Measurements from ENCODE around the gene TUBA4A.

The TUBA4A gene

DNA sequence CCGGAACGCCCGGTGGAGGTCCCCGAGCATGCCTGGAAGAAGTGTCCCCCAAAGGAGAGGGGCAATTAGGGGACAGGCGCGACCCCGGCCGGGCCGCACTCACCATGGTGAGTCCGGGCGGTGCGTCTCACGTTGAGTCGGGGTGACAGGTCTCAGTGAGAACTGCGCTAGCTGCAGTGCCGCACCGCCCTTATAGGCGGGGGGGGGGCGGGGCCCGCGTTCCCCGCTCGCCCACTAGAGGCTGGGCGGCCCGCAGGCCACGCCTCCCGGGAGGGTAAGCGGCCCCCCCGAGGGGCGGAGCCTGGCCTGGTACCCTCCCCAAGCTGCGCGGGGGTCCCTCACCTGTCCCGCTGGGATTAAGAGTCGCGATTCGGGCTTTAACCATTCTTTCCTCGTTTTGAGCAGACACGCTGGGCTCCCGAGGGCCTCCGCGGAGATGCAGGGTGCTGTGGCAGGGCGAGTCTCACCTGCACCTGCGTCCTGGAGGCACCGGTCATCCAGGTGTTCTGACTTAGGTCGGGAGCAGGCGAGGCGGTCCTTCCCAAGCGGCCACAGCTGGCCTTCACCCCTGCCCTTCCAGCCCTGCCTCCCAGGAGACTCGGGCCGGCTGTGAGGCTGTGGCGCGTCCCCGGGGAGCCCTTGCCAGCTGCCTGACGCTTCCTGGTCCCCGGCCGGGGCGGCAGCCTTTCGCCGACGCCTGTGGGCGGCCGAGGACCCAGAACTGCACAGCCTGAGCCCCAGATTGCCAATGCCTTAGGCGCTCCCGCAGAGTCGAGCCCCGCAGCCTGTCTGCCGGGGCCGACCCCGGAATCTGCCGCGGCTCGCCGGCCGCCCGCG lies at the start of gene TUBA4A:
Gene TUBA4A, minus strand, starts transcription at position 166 of the 837 bp plus-strand sequence. Its CDS starts 60 bp downstream, at position 106.
- H3K4me3 ChIP-seq (ENCODE audit: low read length): peak within 1 kb of the TSS; percentile 67
- TF ChIP-seq, protein P1, sequence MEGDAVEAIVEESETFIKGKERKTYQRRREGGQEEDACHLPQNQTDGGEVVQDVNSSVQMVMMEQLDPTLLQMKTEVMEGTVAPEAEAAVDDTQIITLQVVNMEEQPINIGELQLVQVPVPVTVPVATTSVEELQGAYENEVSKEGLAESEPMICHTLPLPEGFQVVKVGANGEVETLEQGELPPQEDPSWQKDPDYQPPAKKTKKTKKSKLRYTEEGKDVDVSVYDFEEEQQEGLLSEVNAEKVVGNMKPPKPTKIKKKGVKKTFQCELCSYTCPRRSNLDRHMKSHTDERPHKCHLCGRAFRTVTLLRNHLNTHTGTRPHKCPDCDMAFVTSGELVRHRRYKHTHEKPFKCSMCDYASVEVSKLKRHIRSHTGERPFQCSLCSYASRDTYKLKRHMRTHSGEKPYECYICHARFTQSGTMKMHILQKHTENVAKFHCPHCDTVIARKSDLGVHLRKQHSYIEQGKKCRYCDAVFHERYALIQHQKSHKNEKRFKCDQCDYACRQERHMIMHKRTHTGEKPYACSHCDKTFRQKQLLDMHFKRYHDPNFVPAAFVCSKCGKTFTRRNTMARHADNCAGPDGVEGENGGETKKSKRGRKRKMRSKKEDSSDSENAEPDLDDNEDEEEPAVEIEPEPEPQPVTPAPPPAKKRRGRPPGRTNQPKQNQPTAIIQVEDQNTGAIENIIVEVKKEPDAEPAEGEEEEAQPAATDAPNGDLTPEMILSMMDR (conservative IDR thresholded peaks at IDR 0.05; ENCODE audit: low read length): no peak
- peak; percentile 53 for DNase-seq (ENCODE audit: low read depth)

DNA sequence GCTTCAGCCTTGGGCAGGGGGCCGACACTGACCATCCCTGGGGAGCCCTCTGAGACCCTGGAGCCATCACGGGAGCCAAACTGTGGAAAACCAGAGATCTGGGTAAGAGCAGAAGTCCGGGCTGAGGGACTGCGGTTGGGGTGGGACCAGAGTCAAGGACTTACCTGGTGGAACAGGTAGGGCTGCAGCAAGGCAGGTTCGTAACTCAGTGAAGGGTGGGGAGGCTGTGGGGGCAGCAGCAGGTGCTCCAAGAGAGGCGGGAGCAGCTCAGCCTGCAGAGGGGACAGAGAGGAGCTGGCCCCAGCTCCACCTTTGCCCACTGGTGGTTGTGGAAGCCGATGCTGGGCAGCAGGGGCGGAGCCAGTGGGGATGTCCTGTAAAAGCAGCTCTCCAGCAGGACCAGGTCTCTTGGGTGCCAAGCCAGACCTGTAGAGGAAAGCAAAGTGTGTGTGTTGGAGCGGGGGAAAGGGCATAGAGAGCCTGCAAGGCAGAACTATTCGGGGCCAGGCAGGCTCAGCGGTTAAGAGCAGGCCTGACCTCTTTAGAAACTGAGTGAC lies 48.8 kb upstream of the TUBA4A start:
- no peak for DNase-seq (ENCODE audit: low read depth)
- TF ChIP-seq, protein P1 (conservative IDR thresholded peaks at IDR 0.05; ENCODE audit: low read length): no peak
- H3K4me3 ChIP-seq (ENCODE audit: low read length): no peak overlapping the region

DNA sequence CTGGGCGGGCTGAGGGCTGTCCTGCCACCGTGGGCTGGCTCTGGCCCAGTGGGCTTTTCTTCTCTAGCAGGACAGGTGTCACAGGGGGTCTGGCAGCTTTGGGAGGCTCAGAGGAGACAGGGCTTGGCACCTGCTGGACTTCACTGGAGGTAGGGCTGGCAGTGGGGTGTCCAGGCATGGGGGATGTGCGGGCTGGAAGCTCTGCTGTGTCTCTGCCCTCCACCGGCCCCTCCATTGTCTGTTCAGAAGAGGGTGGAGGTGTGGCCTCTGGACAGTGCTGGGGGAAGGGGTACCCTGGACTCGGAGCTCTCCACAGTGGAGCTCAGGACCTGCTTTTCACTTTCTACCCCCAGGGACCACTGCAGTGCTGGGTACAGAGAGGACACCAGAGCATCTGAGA lies 46.3 kb upstream of the TUBA4A start:
- no peak for DNase-seq (ENCODE audit: low read depth)
- TF ChIP-seq, protein P1 (conservative IDR thresholded peaks at IDR 0.05; ENCODE audit: low read length): no peak

DNA sequence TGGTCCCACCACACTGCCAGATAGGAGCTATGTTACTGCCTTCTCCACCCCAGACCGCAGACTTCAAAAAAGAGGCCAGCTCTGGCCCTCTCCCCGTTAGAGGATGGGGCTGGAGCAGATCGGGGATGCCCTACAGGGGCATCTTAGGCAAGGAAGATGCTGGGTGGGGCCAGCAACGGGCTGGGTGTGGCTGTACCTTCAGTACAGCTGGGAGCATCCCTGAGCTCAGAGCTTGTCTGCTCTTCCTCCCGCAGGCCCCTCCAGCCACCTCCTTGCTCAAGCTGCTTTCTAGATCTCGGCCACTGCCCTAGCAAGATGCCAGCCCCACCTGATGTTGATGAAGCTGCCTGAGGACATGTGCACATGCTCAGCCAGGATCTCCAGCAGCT lies 45.6 kb upstream of the TUBA4A start:
- no peak overlapping the region for H3K4me3 ChIP-seq (ENCODE audit: low read length)
- DNase-seq (ENCODE audit: low read depth): no peak
- TF ChIP-seq, protein P1 (conservative IDR thresholded peaks at IDR 0.05; ENCODE audit: low read length): no peak

More for the DNA sequence above, 46.3 kb upstream of the TUBA4A start:
- H3K4me3 ChIP-seq (ENCODE audit: low read length): no peak overlapping the region

DNA sequence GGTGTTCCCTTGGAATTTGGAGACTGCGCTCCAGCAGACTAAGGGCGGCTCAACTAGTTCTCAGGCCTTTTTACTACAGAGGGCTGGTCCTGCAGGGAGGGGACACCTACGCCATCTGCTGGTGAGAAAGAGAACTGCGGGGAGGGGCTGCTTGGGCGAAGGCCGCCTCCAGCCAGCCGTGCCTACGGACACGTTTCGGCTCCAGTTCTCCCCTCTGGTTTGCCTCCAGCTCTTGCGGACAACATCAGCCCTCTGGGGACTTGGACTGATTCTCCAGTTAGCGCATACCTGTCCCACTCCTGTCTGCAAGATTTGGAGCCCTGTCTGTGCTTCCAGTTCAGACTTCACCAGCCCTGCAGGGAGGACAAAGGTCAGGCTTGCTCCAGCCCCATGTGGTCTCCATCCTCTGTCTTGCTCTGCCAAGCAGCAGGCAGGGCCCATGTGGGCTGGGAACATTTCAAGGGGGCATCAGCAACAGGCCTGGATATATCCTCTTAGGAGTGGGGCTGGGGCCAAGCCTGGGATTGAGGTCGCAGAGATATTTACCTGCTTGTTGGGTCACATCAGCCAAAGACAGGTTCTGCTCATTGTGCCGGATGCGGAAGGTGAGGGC lies 45.1 kb upstream of the TUBA4A start:
- no peak overlapping the region for H3K4me3 ChIP-seq (ENCODE audit: low read length)
- DNase-seq (ENCODE audit: low read depth): peak; percentile 70
- TF ChIP-seq, protein P1 (conservative IDR thresholded peaks at IDR 0.05; ENCODE audit: low read length): peak; percentile 96

DNA sequence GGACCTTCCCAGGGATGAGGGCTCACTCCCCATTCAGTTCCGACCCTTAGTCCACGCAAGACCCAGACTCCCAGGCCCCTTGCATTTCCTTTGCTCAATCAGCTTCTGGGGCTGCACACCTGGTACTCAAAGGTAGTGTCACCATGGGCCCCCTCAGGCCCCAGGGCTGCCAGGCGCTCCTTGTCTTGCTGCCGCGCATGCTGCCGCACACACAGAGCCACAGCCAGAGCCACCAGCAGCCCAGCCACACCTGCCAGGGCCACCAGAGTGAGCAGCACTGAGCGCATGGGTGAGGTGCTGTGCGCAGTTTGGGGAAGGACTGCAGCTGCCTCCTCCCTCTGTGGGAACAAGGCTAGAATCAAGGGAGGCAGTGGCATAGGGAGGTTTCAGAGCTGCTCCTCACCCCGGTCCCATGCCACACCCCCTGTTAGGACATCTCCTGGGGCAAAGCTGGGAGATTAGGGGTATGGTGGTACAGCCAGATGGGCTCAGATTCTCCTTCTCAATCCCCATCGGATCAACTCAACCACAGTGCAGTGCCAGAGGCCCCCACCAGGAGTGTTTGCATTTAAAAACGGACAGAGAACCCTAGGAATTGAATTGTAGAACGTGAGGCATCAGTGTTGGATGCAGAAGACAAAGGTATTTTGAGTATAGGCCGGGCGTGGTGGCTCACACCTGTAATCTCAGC lies 44.2 kb upstream of the TUBA4A start:
- DNase-seq (ENCODE audit: low read depth): no peak
- H3K4me3 ChIP-seq (ENCODE audit: low read length): no peak overlapping the region
- TF ChIP-seq, protein P1 (conservative IDR thresholded peaks at IDR 0.05; ENCODE audit: low read length): peak; percentile 36
